Stimulated activated CD8-positive, alpha-beta memory T cell treated with anti-CD3 and anti-CD28 coated beads, Interleukin-2, amount 100 ng/mL, for 1 hour (primary cell): ENCODE results near the gene TSPAN7.
A peak's percentile ranks its signal among the peaks of the same experiment; 100 is the strongest.

ENCODE experiments used
- DNase-seq, 2 donors: peaks; one replicate each; pipeline ENCODE4 v3.0.0-alpha.2; 2020; ENCODE audit warnings: low read depth in 2 of 2

TSPAN7 gene, protein sequence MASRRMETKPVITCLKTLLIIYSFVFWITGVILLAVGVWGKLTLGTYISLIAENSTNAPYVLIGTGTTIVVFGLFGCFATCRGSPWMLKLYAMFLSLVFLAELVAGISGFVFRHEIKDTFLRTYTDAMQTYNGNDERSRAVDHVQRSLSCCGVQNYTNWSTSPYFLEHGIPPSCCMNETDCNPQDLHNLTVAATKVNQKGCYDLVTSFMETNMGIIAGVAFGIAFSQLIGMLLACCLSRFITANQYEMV

DNA sequence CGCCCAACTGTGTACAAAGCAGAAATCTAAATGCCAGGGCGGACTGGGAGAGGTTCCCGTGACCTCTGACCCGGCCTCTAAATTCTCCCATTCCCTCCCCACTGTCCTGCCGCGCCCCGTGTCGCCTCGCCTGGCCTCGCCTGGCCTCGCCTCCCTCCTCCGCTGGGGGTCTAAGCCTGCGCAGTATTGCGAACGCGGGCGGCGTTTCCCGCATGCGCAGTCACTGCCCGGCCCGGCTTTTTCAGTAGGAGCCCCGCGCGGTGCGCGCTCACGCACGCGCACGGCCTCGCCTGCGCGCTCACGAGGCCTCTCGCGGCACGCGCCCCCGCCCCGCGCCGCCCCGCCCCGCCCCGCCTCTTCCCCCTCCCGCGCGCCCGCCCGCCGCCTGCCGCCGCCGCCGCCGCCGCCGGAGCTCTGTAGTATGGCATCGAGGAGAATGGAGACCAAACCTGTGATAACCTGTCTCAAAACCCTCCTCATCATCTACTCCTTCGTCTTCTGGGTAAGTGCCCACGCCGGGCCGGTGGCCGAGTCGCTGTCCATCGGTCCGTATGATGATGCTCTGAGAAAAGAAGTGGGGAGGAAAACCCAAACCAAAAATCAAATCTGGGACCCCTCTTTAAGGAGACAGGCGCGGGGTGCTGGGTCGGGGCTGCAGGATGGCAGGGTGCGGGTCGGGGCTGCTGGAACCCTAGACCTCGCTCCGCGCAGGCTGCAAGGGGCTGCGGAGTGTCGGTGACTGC lies at the start of gene TSPAN7:
Gene TSPAN7 (plus strand): TSS at position 417 of the 743 bp plus-strand sequence. CDS start 5 bp downstream, at position 422.
- peak; percentile 44 to 51 for DNase-seq

DNA sequence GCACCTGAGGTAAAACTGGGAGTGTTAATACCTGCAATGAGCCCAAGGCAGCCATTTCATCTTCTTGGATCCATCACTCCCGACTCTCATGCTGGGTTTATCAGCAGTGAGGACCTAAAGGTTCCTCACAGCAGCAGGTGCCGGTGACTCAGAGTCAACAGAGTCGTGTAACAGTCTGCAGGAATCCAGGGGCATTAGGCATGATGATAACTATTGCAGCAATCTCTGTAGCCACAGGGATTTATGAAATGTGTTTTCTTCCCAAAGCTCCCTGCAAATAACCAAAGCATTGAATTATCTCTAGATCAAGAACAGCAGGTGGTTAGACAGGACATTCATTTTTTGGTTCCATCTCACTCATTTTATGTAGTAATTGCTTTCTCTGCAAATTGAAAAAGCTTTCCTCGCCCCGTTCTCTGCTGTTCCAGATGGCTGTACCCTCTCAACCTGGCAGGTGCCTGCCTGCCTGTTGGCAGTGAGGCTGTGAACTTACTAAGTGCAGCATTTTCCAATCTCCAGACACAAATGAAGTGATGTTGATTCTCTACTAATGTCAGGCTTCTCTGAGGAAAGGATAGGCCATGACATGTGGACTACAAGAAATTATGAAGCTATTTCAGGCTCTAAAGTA lies 48.1 kb upstream of the TSPAN7 start:
- no peak for DNase-seq

DNA sequence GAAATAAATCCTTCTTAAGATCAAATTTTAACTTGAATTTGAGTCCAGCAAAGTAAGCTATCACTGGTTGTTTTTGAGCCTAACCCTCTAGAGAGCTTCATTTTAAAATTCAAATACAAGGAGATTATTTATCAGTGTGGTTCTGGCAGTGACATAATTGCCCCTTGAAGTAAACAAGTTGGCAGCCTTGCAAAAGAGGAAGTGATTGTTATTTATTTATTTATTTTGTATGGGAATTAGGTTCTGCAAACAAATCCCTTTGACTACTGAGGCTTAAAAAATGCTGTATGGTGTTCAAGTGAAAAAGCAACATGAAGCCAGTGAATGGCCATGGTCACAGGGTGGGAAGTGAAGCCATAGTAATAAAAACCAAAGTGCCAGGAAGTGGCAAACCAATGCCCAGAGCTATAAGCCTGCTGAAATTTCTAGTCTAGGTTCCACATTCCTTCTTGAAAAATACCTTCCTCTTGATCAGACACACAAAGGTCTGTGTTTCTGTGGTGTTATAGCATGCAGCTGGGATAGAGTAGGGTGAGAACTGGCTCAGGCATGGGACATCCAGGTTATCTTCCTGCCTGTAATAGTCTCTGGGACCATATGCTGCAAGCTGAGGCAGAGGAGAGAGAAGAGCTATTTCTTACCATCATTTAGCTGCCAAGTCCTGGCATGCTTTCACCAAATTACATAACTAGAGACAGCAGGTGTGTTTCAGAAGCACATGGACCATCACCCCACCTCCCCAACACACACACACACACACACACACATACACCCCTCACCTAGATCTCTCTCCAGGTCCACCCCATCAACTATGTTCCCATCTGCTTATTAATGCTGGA lies 47.1 kb upstream of the TSPAN7 start:
- no peak for DNase-seq

DNA sequence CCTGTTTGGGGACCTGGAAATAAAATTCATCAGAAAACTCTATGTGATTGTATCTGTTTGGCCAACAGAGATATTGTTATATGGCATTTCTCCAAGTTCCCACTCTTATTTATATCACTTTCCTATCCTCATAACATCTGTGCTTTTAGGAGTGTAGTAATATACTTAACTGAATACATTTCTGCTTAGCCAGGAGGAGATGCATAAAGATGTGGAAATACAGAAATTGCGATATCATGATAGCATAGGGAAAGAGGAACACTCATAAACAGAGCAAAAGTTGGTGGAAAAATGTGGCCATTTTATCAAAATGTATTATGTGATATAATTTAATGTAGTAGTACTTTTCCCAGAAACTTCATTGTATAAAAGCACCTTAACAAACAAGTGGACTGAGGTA lies 46.1 kb upstream of the TSPAN7 start:
- no peak for DNase-seq

DNA sequence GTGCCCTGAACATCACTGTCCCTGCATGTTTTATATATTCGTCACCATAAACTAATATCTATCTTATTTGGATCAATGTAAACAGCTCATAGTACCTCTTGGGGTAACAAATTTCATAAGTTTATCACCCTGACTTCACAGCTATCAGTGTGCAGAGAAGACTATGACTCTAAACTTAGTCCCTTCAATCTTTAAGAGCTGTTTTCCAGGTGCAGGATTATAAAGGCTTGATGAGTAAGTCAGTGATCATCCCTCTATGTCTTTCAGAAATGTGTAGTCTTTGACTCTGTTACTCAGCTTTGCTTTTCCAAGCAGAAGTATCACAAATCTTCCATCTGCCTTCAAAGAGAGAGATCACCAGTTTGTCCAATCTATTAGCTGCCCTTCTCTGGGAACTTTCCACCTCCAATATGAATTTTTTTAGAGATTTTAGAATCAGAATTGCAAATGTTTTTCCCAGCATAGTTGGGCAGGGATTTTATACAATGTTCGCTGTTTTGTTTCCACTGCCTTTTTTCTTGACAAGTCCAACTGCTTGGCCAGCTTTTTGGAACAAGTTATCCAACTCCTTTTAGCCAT lies 45.1 kb upstream of the TSPAN7 start:
- no peak for DNase-seq

DNA sequence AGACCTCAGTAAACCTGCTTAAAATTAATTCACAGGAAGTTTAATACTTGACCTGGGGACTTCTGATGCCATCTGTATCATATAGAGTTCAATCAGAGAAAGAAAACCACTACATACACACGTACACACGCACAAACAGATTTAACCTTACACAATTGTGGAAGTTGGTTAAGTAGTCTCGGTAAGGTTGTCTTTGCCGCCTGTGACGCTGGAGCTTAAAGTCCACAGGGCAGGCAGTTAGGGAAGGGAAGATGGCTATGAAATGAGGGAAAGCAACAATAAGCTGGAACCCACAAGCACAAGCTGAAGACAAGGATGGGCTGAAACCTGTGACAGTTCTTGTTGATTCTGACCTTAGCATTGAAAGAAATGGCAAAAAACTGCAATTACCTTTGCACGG lies 41.7 kb upstream of the TSPAN7 start:
- no peak for DNase-seq

DNA sequence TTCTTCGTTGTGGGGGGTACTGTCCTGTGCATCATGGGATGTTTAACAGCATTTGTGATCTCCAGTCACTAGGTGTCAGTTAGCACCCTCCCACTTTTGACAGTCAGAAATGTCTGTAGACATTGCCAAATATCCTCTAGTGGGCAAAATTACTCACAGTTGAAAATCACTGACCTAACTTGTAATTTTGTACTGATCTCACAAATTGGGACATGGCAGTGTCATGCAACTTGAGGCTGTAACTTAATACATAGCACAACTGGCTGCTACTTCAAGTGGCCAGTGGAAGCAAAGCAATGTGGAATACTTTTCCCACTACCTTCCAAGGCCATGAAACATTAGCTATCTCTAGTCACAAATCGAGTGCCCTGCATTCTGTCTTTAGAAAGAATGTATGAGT lies 23.2 kb upstream of the TSPAN7 start:
- DNase-seq = no peak

DNA sequence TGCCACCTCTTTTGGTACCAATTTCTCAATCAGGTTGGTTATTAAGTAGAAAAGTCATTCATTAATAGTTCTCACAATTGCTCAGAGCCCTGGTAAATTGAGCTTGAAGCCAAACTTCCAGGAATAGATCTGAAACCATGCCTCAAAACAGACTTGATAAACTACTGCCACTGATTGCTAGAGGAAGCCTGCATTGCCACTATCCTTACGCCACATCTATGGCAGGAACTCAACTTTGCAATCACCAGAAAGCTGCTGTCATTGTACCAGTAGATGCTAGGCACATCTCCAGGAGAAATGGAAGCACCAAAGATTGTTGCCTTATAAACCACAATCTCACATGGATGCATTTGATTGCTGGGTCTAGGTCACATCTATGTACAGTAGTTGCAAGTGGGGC lies 21.6 kb upstream of the TSPAN7 start:
- no peak for DNase-seq

DNA sequence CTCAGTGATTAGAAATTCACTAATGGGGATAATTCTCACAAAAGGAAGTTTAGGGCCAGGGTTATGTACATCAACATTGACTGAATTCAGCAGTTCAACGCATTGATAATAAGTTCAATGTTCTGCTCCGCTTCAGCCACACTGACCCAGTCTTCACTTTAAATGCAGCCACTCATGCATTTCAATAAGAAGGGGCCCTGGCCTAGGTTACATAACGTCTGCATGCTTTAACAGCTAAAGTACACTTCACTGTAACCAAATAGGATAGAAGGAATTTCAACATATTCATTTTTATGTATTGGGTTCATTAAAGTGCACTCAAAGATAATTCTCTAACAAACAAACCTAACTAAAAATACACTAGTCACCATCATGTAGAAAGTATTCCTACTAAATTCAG lies 12.8 kb upstream of the TSPAN7 start:
- DNase-seq = no peak

DNA sequence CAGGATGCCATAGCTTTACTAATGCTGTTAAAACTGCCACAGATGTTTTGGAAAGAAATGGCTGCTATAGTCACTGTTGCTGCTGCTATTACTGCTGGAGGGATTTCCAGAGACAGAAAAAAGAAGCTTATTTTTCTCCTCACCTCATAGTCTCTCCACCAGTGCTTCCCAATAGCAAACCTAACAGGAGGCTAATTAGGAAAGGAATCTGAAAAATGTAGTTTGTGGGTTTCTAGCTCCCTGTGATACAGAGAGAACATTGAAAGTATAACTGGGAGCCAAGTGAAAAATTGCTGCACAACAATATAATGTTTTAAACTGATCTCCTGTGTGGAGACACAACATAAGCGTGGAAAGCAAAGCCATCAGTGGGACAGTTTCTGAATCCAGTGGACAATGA lies 8.6 kb upstream of the TSPAN7 start:
- no peak for DNase-seq

DNA sequence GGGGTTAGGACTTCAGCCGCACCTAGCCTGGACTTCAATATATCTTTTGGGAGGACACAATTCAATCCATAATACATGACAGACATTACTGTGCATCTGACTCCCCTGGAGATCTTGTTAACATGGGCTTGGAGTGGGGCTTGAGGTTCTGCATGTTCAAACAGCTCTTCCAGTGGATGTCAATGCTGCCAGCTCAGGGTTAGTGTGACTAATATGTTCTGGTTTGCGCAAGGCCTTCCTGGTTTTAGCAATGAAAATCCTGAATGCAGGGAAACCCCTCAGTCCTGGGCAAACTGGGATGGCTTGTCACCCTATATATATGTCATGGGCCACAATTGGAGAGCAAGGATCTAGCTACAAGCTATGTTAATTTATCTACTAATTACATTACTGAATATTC lies 2.7 kb upstream of the TSPAN7 start:
- no peak for DNase-seq

DNA sequence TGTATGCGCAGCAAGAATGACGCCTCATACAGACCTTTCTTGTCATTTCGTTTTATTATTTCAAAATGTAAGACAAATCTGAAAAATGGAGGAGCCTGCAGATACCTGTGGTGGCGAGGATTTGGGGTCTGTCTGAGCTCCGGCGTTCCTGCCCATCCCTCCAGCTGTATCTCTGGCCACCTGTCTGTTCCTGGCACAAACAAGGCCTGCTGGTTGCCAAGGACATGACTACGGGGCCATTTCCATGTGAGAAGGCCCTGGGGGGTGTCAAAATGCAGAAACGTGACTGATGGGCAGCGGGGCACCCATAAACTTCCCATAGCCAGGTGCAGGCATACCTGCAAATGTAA lies 591 bp upstream of the TSPAN7 start:
- DNase-seq = no peak

DNA sequence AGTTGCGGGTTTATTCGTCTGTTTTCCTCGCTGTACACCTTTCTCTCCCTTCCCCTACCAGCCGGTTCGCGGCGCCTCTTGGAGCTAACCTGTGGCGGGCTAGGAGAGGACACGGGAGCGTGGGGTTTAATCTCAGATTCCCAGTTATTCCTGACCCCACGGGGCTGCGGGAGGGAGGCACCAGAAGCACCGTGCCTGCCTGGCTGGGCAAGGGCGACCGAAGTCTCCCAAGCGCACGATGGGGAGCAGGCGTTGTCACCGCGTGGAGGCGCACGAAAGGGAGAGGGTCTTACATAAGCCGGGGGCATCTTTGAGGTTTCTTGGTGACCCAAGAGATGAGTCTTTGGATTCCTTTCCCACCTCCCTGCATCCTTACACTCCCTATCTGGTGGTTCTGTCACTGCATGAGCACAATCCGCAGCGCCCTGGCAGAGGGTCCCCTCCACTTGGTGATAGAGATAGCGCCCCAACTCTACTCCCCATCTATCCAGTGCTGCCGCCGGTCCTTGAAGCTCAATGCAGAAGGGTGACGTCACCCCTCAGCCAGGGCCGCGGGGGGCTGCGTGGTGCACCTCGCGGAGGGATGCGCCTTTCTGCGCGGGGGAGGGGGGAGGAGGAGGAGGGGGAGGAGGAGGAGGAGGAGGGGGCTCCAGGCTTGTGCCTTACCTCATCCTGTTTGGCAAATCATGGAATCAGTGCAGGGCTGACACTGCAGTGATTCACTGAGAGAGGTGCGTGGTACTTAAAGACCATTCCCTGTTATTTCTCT lies 793 bp downstream of the TSPAN7 start:
- no peak for DNase-seq

DNA sequence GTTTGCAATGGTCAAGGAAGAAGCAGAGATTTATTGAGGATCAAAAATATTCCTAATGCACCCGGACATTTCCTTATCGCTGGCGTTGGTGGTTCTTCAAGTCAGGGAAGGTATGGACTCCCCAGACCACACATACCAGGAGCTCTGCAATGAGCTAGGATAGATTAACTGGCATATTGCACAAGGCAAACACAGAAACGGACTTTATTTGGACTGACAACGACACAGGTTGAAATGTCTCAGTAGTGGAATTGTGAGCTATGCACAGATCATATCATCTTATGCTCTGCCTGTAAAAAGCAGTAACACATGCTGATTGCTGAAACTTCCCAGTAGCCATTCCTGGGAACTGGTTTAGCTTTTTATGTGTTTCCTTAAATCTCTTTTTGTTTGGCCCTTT lies 1.7 kb downstream of the TSPAN7 start:
- no peak for DNase-seq

DNA sequence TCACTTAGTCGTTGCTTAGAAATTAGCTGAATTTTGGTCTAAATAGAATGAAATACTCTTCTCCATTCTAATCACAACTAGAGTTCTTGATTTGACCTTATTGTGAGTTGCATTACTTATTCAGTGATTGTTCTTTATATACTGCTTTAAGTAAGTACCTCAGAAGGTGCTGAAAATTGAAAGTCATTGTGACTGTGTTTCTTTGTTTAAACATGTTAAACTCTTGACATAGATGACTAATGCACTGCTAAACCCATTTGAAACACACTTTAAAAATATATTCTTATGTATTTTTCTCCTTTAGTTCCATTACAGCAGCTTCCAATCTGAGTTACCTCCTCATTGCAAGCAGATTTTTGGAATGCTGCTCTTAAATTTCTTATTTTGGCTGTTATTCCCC lies 9.1 kb downstream of the TSPAN7 start:
- DNase-seq = no peak

DNA sequence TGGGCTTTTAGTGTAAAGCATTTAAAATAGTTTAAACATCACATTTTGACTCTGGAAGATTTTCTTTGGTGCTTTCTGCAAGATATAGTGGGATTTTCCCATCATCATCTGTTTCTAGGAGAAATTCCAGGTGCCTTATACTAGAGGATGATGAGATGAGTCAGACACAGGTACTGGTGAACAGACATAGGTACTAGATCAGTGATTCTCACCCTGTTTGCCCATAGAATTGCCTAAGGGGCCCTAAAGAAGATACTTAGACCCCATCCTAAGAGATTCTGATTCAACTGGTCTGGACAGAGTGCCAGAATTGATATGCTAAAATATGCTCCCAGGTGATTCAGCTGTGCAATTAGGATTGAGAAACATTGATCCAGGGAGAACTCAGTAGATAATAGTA lies 9.7 kb downstream of the TSPAN7 start:
- DNase-seq = no peak

DNA sequence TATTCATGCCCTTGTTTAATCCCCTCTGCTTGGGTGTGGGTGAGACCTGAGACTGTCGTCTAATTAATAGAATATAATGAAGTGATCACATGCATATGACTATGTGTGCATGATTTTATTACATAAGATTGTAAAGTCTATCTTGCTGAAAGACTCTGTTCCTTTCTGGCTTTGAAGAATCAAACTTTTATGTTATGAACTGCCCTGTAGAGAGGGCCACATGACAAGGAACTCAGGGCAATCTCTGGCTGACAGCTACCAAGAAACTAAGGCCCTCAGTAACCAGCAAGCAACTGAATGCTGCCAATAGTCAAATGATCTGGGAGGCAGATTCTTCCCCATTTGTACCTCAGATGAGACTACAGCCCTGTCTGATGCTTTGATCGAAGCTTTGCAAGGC lies 13.5 kb downstream of the TSPAN7 start:
- no peak for DNase-seq

DNA sequence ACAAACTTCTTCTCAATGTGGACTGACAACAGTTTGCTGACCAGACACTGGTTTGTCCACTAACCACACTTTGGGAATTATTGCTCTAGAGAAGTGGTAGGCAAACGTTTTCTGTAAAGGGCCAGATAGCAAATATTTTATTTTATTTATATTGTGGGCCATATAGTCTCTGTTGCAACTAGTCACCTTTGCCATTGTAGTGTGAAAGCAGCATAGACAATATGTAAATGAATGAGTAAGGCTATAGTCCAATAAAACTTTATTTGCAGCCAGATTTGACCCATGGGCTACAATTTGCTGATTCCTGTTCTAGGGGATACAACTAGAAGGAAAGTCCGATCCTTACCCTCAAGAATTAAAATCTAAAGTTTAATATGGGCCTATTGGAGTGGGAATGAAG lies 14.5 kb downstream of the TSPAN7 start:
- DNase-seq = no peak

DNA sequence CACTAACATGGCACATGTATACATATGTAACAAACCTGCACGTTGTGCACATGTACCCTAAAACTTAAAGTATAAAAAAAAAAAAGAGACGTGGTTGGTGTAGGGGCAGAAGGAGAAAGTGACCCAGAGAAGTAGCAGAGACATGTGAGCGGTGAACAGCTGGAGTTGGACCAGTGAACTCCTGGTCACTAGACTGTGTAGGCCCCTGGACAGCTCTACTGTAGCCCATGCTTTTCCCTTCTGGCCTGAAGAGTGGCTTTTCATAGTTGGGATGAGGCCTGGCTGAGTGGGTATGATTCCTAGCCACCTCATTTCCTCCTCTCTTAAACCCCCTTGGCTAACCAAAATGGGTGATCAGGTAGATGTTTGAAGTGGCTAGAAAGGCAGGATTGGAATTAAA lies 16.4 kb downstream of the TSPAN7 start:
- DNase-seq = no peak

DNA sequence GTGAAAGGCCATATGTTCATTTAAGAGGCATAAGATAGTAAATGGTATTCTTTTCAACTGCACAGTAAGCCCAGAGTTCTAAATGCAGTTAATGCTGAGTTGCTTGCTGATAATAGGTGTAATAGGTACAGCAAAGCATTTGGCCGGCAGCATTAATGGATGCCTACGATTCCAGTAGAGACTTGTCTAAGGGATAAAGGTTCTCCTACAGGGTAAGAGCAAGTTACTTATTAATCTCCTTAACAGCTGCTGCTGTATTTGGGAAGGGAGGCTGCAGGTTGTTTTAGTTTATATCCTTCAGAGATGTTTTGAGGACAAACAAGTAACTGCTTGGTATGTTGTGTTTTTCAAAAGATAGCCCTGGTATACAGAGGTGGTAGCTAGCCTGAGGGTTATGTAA lies 16.8 kb downstream of the TSPAN7 start:
- no peak for DNase-seq

DNA sequence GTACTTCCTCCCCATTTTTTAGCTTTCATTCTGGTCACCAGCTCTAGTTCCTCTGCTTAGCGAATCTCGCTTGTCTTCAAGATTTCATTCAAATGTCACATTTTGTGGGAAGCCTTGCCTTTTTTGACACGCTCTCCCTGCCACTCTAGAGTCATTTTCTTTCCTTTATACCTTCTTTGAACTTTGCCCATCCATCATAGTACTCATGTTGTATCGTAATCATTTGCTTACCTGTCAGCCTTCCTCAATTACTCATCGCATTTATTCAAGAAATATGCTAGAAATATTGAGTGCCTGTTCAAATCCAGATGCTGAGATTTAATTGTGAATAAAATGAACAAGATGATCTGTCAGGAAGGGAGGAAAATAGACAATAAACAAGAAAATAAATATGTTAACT lies 21.8 kb downstream of the TSPAN7 start:
- DNase-seq = no peak
